Non-pigmented ciliary epithelial cell (primary cell): Measurements from ENCODE around the gene EXOC4.

ENCODE experiments used
- DNase-seq: peaks from one replicate; pipeline ENCODE4 v3.0.0-alpha.2; 2010; ENCODE audit warnings: low read depth

The EXOC4 gene

DNA sequence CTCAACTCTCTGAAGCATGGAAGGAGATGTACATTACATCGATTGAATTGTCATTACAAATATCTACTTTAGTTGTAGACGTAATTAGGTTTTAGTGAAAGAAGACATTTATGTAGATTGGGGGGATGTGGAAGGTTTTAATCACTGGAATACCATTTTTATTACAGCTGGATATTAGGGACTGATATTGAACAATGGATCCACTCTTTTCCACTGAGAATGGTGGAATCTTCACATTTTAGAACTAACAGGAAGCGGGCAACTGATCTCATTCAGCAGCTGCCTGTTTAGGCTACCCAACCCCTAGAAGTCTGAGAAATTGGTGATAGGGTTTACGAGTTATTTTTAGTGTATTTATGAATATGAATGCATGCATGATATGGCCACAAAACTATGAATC, 538.0 kb downstream of the EXOC4 start:
- DNase-seq = no peak

DNA sequence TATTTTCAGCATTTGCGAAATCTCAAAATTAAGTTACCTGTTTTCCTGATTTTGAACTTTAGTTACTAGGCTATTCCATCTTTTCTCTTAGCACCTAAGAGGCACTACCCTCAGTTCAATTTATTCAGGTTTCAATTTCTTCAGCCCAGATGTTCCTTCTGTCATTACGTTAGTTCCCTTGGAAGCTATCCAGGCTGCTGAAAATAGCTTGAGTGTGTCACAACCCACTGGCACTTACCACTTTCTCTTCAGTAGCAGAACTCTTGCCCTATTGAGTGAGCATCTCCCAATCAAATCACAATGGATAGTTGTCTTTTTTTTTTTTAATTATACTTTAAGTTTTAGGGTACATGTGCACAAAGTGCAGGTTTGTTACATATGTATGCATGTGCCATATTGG, 541.6 kb downstream of the EXOC4 start:
- no peak for DNase-seq

DNA sequence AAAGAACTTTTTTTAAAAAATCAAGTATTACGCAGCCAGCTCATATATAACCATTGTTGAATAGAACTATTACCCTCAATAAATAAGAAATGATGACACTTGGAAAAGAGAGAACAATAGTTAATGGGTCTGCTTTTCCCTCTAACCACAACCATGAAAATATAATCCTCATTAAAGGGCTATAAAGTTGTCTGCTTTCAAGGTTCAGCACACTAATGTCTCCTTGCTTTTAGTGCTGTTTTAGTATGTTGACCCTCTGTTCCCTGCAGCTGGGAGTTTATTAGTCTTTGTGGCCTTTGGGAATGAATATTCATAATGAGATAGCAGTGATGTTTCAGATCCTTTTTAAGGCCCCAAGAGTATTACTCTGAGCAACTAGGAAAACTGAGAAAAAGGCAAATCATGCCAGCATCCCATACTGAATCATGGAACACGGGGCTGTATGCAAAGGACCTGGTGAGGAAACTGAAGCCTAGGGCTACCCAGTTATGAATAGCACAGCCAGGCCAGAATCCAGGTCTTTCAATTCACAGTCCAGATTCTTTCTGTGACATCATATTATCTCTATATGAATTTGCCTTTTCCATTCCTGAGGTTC, 542.3 kb downstream of the EXOC4 start:
- no peak for DNase-seq

DNA sequence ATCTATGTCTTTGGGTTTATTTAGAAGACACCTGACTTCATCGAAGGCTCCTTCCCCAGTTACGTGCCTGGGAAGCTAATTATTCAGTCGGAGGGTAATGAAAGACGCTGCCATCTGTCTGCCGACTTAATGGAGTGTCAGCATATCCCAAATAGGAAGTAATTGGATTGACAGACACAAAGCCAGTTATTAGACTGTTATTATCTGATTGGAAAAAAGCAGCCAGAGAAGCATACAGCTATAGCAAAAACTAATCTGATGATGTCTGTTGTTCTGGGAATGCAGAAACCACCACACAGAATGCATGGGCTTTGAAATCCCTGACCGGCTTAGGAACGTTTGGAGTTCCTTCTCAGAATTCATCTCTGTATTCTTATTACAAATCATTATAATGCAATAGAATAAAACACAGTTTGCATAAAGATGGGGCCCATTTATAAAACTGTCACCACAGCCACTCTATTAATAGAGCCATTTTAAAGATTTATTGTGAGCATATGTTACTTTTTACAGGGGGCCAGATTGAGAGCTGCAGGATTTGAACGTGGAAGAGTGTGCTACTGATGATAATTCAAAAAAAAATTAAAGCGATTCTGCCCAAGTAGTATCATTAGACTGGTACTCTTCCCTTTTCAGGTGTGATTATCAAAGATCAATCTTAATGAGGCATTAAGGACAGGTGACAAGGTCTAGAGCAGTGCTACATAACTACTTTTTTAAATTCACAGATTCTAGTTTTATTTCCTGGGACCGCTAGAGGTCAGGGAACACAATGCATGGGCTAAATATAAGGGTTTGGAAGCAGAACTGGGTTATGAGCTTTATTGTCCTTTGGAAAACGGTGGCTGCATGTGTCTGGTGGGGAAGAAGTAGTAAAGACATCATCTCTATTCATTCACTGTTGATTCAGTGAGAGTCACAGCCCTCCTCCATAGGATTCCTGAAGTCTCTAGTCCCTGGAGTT, 544.2 kb downstream of the EXOC4 start:
- DNase-seq = no peak

DNA sequence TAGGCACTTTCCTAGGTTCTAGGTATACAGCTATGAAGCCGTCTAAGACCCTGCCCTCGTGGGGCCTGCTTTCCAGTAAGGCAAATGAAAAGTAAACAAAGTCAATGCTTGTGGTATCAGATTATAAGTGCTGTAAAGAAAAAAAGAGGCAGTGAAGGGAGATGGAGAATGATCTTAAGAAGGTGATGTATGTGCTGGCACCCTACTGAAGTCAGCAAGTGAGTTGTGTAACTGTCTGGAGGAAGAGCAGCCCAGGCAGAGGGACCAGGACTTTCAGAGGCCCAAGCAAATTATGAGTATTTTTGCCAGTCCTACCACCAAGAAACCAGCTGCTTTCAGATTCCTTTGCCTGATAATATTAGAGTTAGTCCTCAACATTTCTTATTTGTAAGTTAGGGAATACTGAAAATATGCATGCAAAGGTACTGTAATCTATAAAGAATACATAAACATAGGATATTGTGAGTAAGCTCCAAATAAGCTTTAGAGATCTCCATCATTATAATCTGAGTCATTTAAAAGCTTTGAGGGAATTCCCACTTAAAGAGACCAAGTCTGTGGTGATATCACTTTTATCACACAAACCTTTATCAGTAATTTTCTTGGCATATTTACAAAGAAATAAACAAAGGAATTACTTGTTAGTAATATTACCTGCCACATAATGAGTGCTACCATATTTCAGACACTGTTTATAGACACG, 545.1 kb downstream of the EXOC4 start:
- DNase-seq = no peak

DNA sequence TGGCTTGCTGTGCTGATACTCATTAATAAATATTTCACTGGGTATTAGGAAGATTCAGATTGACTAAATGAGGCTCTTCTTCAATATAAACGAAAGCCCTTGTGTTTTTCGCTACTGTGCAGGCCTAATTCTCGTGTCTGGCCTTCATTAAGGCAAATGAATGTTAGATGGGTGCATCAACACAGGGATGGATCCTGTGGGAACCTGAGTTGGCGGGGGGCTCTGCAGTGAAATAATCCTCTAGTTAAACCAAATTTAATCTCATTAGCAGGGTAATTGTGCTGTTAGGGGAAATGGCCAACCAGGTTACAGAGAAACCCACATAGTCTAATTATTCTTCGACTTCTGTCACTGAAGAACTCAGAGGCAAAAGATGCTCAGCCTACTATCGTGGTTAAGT, 548.5 kb downstream of the EXOC4 start:
- no peak for DNase-seq

DNA sequence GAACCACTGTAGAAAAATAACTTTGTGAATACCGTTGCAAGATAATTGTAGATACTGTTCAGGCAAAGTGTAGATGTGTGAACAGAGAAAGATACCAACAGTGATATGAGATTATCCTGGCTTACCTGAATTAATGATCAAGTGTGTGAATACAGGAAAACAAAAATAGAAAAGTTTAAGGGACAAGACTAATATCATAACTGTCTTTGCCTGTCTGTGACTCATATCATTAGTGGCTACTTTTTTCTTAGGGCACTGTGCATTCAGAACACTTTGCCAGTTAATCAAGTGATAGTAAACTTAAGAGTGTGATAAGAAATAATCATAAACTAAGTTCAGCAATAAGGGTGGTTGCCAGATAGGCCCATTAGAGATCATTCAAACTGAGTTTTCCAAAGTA, 551.2 kb downstream of the EXOC4 start:
- no peak for DNase-seq

DNA sequence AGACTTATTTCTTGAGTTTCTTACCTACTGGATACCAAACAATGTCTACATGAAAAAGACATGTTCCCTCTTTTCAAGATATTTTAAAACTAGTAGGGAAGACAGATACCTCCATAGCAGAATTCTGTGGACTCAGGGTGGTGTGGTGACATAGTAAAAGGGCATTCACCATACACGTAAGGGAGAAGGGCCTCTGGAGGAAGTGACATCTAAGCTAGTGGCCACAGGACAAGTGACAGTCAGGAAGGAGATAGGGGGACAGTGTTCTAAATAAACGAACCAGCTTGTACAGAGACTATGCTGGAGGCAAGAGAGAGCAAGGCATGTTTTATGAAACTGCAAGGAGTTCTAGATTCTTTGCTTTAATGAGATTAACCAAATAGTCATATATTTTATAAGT, 552.5 kb downstream of the EXOC4 start:
- no peak for DNase-seq

DNA sequence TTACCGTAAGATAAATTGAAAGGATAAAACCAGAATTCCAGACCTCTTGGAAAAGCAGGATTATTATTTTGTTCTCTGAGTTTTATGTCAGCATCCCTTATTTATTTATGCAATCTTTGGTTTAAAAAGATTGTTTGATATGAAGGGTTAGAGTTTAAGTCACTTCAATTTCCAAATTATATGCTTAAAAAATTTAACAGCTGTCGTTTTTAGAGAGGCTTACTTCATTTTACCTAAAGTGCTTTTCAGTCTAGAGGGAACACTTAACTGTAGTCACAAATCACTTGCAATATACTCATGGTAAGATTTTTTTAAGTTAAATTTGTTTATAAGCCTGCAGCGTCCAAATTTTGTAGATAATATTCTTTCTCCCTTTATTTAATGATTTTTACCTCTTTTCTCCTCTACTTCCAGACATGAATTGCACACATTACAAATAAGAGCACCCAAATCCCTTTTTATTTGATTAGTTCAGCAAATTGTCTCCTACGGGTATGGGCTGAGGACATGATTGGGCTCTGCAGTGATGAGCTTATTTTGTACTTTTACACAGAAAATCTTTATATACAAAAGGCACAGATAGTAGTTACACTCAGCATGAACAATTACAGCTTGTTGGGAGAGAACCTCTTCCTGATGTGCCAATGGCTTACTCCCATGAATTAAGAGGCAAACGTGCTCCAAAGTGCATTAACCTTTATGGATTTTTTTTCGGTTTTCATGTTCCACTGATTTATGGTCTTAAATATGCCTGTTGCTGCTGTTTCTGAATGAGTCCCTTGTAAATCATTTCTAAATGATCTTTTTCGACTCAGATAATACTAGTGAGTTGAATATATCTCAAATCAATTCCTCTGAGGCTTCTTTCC, 555.0 kb downstream of the EXOC4 start:
- no peak for DNase-seq

DNA sequence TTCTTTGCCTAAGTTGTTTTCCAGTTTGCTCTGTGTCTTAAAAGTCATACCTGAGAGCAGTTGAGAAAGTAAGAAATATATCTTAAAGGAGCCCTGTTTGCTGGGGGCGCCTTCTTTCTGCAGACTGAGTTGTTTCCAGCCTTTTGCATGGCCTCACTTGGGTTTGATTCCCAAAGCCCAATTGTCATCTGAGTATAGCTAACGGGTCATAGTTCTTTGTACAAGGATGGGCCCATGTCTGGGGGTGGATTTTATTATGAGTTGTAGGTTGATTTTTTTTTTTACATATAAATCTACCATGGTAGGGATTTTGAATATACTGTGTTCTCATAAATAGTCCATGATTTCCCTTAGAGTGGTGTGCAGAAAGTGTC, 555.6 kb downstream of the EXOC4 start:
- no peak for DNase-seq

DNA sequence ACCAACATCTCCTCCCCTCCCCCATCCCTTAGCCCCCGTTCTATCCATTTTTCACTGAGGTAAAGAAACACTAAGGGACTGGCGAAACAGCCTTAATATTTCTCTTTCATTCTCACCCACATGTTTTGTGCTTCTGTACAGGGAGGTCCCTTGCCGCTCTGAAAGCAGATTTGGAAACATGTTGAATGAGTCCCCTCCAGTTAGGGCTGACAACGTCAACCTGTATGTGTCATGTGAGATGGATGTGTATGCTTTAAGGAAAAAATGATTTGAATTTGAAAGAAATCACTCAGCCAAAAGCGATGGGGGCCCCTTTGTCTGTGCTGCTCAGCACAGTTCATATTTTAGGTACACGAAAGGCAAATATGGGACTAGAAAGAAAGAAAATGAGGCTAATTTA, 560.0 kb downstream of the EXOC4 start:
- no peak for DNase-seq

DNA sequence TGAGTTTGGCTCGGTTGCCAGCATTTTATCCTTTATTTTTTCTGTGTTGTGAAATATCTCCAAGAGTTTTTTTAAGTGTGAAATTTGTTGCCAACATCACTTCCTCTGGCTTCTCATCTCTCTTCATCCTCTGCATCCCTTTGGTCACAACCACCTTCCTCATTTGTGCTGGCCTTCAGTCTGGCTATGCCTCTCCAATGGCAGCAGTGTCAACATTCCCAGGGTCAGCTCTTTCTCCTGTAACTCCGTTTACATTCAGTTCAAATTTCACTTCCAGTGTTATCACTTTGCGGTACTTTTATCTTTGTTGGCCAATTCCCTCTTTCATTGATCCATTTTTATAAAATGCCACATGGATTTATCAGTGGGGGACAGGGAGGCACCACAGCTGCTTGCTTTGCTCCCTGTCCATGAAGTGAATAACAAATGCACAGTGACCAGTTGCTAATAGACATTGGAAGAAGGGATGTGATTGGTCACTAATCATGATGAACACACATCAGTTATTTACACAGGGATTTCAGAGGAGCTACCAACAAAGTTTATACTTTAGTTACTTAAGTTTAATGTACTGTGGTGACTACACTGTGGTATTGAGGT, 562.8 kb downstream of the EXOC4 start:
- DNase-seq = peak; percentile 19

DNA sequence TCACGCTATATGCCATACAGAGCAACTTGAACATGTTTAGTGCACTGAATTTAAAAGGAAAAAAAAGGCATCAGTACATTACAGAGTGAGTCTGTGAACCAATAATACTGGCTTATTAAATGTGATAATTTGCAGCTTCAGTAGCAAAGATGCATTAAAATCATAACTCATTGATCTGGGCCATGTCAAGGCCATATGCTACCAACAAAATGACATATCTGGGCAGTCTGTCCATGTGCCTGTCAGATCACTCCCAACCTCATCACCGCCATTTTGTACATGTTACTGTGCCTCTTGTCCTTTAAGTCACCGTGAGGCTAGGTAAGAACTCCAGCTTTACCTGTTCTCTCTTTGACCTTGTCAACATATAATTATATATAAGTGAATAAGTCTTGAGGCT, 566.8 kb downstream of the EXOC4 start:
- DNase-seq = no peak

DNA sequence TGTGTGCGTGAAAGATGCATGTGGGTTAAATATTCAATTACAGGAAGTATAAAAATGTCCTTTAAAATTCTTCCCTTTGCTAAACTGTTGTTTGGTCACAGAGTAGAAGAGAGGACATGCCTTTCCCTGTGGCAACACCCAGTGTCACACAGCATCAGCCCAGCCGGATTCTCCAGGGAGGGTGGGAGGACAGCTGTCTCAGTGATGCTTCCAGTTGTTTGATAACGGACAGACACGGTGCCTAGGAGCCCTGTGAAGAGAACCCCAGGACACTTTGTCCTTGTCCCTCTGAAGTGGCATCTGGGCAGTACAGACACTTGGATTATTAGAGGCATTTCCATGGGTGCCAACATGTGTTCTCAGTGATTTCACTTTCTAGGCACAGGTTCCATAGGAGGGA, 567.7 kb downstream of the EXOC4 start:
- no peak for DNase-seq

DNA sequence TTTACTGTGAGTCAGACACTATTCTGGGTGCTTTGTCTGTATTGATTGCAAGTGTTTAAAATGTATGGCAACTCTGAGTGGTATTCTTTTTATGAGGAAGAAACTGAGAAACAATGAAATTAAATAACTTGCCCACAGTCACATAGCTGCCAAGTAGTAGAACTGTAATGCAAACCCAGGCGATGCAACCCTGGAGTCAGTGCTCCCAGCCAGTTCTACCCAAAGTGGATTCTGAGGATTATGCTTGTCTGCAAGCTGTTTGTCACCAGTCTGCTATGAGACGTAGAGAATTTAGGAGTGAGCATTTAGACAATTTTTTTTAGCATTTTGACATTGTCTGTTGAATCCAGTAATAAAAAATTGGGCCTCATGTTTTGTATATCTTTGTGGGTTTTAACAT, 568.3 kb downstream of the EXOC4 start:
- DNase-seq = no peak

DNA sequence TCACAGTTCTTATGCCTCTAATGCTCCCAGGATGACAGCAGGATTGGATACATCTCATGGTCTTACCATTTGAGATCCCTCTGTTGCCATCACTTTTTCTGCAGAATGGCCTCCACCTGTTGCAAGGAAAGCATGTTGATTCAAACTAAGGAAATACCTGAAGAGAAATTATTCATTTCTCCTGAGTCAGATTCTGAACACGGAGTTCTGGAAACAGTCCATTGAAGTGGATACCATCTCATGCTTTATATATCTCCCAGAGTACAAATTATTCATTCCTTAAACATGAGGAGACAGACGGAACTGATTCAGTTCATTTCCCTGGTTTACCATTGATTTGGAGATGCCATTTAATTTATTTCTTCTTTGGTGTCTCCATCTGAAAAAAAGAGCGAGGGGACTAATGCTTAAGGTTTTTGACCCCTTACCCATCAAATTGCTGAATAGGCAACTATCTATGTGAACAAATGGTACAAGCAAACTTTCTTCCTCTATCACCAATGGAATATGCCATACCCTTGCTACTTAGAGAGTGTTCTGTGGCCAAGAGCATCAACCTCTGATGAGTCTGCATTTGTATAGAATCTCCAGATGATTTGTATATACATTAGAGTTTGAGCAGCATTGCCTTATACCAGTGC, 569.2 kb downstream of the EXOC4 start:
- no peak for DNase-seq

DNA sequence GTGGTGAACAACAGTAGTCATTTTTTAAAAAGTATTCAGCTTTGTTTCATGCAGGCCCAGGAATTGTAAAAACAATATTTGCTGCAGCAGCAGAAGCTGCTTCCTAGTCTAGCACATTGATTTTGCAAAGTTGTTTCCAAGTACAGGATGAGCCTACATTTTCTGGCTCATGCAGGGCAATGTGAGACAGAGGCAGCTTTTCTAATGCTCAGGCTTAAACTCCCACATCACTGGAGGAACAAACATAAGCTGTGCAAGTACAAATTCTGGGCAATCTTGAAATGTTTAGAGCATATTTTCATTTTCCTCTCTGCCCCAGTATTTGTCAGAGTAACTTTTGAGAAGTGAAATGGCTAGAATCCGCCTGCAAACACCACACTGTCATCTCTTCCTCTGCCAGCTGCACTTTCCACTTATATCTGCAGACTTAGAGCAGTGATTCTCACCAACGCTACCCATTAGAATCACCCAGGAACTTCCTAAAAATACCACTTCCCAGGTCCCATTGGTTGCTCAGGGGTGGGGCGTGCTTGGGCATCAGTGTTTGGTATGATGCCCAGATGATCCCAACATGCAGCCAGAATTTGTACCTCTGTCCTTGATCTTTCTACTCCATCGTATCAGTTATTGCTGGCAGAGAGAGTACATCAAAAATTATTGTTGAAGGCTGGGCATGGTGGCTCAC, 570.1 kb downstream of the EXOC4 start:
- no peak for DNase-seq

DNA sequence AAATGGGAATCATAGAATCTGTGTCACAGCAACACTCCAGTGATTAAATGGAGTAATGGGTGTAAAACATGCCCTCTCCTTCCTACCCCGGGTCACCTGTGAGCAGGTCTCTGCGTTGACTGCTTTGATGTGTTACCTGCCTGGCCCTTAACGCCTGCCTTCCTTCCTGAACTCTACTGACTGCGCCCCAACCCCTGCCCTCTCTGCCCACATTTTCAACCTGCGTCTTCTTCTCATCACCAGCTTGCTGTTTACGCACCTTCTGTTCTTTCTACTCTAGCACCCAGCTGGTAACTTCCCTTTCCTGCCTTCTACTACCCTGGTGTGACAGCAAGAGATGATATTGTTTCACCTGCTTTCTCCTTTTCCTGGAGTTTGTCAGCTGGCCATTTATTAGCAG, 571.3 kb downstream of the EXOC4 start:
- no peak for DNase-seq

DNA sequence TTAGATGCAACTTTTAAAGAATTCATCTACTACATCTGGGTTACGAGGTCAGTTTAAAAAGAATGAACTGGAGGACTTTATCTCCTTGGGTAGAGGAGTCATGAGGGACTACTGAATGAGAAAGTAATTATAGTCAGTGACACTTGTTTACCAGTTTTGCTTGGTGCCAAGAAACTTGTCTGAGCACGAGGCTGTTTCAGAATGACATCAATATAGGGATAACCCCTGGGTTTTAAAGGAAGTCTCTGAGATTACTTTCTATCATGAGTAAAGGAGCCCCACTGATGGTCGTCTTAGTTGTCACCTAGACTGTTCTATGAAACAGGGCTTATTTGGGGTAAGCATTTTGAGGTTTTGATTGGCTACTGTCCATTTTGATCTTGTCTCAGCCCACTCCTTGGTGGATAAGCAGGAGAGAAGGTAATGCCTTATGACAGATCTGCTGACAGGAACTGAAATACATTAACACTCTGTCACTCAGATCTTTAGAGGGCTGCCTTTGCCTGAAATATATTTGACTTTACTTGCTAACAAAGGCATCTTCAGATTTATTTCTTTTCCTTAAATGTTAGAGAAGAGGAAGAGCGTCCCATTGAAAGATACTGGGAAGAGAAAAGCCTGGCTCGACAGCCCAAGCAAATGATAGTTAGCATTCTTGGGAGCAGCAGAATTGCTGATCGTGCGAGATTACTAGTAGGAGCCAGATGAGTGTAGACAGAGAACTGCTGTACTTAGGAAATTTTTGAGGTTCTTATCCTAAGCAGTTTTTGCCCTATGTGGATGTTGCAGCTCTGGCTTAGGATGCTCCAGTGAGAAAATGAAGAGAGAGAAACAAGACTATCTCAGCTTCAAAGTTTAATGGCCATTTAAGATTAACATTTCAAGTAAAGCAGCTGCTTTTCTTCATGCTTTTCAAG, 575.1 kb downstream of the EXOC4 start:
- DNase-seq = no peak

DNA sequence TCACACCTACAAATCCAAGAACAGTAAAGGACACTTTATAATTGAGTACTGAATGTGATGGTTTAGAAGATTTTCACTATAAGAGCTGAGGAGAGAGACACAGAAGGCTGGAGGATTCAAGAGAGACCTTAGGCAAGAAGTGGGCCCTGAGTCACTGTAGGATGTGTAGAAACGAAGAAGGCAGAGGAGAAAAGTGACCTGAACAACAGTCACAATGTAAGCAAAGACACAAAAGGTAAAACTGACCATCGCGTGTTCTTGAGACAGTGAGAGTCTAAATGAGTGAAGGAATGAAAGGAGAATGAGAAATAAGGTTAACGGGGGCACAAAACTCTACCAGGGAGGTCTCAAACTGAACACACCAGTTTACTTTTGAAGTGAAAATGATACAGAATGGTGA, 576.0 kb downstream of the EXOC4 start:
- DNase-seq = no peak
